A204.1 (cell line): ENCODE data around the gene NCBP1.

ENCODE experiments used
- FAIRE-seq: peaks from 2 replicates; lab custom pipeline; 2012; peaks lifted over from hg19 to GRCh38; lab: Jason Lieb, UNC

Gene NCBP1

DNA sequence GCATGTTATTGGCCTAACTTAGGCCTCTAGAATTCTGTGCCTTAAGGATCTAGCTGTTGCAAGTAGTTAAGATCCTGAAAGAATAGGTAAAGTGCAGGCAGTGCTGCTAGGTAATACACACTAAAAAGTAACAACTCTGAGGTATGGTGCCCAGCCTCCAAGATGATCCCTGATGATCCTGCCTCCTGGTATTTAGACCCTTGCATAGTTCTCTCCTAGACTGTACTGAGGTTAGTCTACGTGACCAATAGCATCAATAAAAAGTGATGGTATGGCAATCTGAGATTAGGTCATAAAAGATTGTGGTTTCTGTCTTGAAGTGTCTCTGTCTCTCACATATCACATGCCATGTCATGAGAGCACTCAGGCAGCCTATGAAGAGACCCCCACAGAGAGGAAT lies 9.7 kb upstream of the NCBP1 start:
- no peak for FAIRE-seq

DNA sequence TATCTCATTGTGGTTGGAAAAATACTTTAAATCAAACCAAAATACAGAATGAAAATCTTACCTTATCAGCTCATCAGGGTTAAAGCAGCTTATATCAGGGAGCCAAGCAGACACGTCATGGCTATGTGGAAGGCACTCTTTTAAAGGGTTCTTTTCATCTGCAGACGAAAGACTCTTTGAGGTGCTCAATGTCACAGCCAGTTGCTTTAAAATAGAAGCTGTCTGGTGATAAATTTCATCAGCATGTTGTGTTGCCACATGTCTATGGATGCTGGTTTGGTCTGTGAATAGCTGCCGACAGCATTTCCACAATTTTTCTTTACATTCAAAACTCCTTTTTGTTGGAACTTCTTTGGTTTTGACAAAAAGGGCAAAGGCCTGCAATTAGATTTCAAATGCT lies 8.0 kb upstream of the NCBP1 start:
- FAIRE-seq = no peak

DNA sequence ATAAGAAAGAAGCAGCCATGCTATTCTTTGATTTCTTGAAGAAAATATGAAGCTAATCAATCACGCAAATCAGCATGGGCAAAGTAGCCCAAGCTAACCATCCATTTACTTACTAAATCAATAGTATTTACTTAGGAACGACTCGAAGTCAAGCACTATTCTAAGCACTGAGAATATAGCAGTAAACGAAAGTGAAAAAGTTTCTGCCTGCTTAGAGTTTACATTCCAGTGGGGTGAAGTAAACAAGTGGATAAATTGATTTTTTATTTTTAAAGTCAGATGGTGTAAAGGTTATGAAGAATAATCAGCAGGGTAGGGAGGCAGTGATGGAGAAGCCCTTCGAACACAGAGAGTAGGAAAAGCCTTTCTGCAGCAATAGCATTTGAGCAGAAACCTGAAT lies 6.0 kb upstream of the NCBP1 start:
- no peak for FAIRE-seq

DNA sequence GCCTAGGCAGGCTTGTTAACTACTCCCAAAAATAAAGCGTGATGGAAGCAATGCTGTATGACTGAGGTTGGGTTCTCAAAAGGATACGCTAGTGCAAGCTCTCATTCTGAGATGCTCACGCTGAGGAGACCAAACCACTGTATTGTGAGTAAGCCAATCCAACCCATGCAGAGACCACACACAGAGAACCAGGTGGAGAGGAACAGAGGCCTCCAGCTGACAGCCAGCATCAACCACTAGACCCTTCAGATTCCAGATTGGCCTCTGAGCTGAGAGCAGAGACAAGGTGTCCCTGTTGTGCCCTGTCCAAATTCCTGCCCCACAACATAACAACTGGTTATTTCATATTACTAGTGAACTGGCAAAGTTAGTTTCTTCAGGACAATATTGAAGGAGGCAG lies 5.0 kb upstream of the NCBP1 start:
- FAIRE-seq = no peak

DNA sequence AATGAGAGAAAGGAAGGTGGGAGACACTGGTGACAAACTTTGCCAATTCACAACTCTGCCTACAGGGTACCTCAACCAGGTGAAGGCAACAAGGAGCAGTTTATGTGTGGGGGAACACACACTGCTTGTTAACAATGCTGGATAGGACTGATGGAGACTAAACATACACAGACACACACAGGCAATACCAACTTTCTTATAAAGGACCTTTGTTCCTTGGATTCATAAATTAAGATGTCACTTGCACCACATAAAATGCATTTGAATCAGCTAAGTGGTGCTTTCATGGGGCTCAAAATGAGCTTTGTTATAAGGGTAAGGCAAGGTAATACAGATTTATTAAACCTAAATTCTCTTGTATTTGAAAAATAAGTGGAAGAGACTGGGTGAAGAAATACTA lies 4.5 kb upstream of the NCBP1 start:
- FAIRE-seq = no peak

DNA sequence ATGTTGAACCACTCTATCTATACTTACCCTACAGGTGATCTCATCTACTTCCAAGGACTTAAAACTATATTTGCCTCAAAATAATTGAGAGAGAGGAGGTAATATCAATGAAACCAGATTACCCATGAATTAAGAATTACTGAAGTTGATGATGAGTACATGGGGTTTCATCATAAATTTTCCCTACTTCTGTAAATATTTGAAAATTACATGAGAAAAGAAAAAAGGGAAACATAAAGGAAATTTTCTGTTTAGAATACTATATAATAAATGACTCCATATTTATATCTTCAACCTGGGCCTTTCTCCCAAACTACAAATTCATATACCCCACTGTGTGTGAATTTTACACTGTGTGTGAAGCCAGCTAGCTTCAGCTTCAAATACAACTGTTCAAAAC lies 3.0 kb upstream of the NCBP1 start:
- no peak for FAIRE-seq

DNA sequence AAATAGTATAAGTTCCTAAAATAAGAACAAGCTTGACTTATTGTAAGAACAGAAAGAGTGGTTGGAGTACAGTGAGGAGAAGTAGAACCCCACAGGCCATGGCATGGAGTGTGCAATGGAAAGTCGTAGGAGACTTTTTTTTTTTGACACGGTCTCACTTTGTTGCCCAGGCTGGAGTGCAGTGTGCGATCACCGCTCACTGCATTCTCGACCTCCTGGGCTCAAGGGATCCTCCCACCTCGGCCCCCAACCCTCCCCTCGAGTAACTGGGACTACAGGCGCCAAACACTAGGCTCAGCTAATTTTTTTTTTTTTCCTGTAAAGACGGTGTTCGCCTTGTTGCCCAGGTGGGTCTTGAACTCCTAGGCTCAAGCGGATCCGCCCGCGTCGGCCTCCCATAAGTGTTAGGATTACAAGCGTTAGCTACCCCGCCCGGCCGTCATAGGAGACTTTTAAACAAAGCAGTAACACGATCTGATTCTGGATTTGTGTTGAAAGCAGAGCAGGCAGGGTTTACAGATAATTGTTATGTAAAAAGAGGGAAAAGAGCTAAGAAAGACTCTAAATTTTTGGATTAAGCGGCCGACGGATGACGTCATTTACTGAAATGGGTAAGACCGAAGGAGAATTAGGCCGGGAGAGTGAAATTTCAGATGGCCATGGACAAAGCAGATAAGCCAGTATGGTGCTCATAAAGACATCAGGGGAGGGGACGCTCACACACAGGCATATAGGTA lies 1.2 kb upstream of the NCBP1 start:
- no peak for FAIRE-seq

DNA sequence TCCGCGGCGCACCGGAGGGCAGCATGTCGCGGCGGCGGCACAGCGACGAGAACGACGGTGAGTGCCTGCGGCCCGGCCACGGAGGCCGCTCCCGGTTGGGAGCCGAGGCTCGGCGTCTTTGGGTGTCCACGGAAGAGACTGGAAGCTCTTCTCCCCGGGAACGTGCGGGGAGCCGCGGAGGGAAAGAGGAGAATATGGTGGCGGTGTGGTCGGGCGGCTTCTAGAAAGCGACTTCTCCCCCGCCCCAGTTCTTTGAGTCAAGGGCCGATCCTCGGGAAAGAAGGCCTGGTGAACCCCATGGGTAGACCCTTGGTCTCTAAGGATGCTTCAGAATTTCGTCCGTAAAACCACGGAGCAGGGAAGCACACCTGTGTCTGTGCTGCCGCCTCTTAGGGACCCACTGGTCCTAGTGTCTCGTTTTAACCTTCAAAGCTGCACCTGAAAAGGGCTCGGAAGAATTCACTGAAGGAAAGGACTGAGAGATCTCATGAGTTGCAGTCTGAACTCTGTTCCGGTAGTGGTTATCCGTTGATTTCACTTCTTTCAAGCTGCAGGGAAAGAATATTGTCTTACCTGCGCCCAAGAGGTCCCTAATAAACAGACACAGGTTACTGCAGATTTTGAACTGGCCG lies 354 bp downstream of the NCBP1 start:
- no peak for FAIRE-seq

DNA sequence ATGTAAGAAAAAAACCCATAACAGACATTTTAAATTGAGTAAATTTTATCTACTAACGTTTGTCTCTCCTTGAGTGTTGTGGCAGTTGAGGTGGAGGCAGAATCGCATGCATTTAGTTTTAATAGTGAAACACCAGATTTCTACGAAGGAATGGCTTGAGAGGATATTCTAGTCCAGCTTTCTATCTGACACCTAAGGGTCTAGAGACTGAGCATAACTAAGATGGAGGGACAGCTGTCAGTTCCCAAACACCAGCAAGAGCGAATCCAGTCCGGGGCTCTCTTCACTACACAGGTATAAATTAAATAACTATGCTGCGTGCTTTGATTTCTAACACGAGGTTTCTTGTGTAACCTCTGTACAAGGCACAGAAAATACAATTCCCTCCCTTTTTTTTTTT lies 1.4 kb downstream of the NCBP1 start:
- no peak for FAIRE-seq

DNA sequence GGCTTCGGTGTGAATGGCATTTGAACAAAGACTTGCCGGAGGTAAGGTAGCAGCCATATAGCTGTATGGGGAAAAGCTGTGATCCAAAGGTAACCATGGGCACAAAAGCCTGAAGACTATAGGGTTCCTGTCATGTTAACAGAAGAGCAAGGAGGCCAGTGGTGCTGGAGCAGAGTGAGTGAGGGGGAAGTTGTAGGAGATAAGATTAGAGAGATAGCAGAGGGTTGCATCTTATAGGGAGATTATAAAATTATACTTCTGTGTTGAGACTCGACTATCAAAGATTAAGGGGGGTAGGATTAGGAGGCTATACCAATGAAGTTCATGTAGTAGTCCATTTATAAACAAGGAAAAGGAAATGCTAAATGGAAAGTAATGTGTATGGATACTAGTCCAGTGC lies 3.3 kb downstream of the NCBP1 start:
- FAIRE-seq = no peak

DNA sequence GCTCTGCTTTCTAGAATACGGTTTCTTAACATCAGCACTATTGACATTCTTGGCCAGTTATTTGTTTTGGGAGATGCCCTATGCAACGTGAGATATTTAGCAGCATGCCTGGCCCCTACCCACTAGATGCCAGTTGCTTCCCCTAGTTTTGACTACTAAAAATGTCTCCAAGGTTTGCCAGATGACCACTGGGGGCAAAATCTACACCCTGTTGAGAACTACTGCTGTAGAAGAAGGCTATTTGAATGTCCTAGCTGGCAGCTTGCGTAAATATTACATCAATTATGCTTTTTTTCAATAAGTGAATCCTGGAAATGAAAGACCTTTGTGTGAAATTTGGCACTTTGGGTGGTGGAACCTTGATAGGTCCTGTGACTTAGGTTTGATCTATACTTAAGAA lies 5.0 kb downstream of the NCBP1 start:
- FAIRE-seq = no peak

DNA sequence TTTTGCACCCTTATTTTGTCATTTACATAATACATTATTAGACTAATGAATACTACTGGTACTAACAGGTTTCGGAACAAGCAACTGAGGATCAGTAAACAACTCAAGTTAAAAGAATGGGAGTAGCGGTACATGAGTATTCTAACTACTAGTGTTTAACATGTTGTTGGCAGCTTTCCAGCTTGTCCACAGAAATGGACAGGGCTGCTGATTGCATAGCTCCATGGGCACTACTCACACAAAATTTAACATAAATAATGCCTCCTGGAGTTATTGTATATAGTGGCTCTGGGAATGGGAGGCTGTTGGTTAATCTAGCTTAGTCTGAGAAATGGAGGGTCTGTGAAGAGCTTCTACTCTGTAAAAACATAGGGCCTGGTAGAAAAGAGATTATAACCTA lies 6.7 kb downstream of the NCBP1 start:
- no peak for FAIRE-seq

DNA sequence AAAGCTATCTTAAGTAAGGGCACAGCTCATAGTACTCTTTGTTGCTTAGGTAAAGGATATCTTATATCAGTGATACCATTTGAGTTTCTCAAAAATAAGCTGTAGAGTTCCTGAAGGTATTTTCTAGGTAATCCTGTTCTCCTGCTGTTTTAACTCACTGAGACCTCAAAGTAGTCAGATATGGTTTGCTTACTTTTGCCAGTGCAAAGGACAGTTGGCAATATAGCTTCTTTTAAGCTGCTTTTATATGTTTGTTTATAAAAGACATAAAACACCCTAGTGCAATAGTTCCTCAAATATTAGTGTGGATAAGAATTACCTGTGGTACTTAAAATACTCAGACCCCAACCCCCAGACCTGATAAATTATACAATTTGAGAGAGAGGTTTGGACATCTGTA lies 12.1 kb downstream of the NCBP1 start:
- FAIRE-seq = no peak

DNA sequence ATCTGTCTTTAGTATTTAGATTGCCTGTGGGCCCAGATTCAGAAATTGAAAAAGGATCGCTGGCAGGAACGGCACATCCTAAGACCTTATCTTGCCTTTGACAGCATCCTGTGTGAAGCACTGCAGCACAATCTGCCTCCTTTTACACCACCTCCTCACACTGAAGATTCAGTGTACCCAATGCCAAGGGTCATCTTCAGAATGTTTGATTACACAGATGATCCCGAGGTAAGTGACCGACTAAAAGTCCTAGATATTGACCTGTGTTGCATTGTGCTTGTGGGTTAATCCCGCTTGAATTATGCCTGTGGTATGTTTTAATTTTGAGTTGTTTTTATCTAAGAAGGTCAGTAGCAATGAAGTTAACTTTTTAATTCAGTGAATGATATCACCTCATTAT lies 14.4 kb downstream of the NCBP1 start:
- no peak for FAIRE-seq

DNA sequence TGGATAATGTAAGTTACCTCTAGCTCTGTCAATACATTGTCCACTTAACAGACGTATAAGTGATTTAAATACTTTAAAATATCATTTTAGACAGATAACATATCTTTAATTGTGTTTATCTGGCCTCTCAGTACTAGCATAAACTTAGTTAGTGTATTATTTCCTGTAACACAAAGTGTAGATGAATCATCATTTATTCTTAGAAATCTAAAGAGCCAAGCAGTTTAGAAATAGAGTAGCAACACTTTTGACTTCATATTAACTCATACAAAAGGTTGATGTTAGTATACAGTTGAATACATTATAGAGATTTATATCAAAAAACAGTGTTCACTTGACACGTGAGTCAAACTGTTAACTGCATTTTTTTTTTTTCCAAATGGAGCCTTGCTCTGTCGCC lies 18.0 kb downstream of the NCBP1 start:
- no peak for FAIRE-seq

DNA sequence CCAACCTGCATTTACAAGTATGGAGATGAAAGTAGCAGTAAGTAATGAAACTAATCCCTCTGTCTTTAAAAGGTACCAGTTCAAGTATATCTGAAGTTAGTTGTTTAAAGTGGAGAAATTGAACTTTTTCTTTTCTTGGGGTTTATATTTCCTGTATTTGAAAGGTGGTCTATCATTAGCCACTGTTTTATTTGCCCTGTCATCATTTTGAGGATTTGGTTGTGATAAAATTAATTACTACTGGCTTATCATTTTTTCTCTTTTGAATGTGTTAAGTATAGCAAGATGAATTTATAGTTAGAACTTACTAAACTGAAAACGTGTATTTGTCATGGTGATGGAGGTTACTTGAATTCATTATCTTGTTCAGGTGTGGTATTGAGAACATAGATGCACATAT lies 25.1 kb downstream of the NCBP1 start:
- FAIRE-seq = no peak

DNA sequence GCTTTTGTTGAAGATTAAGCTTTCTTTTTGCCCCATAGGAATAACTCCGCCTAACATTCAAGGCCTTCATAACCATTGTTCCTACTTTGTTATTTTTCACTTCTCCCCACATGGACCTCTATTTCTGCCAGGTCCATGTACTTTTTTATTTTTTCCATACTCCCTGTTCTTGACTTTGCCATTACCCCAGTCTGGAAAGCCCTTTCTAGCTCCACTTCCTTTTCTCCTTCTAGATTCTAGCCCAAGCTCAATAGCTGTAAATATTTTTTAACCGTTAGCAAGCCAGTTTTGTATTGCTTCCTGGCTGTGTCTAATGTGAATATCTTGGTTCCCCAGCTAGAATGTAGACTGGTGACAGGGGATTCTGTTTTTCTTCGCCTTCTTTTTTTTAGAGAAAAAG lies 26.1 kb downstream of the NCBP1 start:
- no peak for FAIRE-seq

DNA sequence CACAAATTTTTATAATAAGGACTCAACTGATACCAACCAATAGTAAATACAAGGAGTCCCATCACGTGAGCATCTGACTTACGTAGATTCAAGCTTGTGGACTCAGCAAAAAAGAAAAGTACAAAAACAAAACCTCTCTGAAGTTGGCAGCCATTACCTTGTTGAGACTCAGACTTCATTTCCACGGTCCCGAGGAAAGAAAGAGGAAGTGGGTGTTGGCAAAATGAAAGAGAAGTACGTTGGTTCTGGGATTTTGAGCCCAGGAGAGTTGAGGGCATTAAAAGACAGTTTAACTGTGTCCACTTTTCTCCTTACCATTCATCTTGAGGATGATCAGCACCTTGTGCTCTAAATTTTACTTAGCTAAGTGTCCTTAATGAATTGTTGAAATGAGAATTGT lies 26.7 kb downstream of the NCBP1 start:
- FAIRE-seq = no peak

DNA sequence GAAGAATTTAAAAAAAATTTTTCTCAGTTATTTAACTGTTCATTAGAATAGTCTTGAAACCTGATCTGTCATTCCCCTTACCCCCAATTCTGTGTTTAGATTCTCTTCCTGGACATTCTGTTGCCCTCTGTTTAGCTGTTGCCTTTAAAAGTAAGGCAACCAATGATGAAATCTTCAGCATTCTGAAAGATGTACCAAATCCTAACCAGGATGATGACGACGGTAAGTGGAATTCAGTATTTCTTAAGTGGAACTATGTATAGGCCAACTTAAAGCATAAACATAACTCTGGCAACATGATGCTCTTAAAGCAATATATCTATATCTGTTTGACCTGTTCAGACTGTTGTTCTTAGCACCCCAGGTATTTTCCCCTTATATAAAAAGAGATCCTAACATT lies 27.2 kb downstream of the NCBP1 start:
- no peak for FAIRE-seq

DNA sequence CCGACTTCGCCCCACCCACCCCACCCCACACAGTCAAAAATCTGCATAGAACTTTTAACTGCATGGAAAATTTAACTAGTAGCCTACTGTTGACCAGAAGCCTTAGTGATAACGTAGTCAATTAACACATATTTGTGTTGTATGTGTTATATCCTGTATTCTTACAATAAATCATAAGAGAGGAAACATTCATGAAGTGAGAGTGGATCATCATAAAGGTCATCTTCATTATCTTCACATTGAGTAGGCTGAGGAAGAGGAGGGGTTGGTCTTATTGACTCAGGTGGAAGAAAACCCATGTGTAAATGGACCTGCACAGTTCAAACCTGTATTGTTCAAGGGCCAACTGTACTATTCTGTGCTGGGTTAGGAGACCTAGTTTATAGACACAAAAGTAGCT lies 32.1 kb downstream of the NCBP1 start:
- FAIRE-seq = no peak

DNA sequence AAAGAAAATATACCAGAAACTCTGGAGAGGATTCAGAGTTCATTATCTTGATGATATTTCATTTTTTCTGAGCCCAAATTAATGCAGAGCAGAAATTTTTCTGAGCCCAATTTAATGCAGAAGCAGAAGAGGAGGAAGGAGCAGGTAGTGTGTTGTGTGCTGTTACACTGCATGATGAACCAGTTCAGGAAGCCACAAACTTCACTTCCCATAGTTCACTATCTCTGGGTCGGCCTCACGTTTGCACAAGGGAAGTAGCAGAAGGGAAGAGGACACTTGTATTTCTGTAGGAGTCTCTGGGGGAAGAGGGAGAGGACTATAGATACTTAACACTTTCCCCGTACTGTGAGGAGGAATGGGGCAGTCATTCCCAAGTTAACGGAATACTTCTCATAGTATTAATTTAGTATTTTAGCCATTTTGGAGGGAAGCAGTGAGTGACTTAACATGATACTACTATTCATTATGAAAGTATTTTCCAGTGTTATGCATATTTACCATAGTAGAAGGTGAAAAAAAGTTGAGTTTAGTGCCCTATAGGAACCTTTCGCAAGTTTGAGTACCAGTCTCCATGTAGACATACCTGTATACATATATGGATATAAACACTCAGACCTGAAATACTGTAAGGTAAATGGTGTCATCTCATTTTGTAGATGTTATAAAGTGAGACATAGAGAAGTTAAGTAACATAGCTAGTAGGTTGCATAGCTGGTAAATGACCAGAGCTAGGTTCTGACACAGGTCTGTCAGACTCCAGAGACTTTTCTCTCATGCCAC lies 33.5 kb downstream of the NCBP1 start:
- no peak for FAIRE-seq

DNA sequence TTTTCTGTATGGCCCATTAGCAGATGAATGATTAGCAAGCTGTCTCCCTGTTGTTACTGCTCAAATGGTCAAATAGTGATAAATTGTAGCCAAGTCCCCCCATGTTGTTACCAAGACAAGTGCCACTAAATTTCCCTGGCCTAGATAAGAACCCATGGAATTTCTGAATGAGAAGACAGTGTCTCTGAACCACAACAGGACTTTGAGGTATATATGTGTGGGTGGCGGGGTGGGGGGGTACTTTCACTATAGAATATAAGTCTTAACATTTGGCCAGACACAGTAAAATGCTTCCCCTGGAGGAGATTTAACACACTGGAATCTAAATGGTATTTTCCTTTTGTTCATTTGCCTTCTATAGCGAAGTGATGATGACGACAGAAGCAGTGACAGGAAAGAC lies 34.9 kb downstream of the NCBP1 start:
- FAIRE-seq = no peak

DNA sequence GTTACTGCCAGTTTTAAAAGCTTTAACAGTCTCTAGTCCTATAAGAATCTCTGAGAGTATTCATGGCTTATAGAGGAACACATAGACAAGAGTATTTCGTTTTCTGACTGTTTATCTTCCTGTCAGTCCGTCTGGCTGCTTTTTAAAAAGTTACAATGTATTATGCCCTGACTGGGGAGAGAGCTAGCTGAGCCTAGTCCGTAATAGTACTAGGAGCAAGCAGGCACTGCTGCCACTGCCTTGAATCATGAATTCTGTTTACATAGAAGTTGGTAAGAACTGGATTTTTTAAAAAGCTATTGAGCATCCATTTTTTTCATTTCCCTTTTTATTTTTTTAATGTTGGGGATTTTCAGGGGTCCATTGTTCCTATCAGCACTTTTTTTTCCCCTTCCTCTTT lies 37.0 kb downstream of the NCBP1 start:
- no peak for FAIRE-seq

DNA sequence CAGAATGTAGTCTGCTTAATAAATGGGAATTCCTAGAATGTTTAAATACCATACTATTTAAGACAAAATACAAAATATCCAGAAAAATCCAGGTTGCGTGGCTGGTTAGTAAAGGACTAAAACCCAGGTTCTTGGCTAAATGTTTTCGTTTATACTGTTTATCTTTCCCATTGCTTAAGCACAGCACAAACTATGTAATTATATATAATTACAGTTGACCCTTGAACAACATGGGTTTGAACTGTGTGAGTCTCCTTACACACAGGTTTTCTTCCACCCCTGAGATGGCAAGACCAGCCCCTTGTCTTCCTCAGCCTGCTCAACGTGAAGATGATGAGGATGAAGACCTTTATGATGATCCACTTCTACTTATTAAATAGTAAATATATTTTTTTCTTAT lies 38.8 kb downstream of the NCBP1 start:
- FAIRE-seq = no peak
